ENCODE results near the gene EFHD2. TPM values are rescaled to one million over a fixed set of nuclear protein-coding genes. Genes with fewer than 3 reads are reported as not detected.

EFHD2 gene
- total RNA-seq, 6 experiments from 2014 or later, result 41.2 to 67.2 (median 65.3) TPM

DNA sequence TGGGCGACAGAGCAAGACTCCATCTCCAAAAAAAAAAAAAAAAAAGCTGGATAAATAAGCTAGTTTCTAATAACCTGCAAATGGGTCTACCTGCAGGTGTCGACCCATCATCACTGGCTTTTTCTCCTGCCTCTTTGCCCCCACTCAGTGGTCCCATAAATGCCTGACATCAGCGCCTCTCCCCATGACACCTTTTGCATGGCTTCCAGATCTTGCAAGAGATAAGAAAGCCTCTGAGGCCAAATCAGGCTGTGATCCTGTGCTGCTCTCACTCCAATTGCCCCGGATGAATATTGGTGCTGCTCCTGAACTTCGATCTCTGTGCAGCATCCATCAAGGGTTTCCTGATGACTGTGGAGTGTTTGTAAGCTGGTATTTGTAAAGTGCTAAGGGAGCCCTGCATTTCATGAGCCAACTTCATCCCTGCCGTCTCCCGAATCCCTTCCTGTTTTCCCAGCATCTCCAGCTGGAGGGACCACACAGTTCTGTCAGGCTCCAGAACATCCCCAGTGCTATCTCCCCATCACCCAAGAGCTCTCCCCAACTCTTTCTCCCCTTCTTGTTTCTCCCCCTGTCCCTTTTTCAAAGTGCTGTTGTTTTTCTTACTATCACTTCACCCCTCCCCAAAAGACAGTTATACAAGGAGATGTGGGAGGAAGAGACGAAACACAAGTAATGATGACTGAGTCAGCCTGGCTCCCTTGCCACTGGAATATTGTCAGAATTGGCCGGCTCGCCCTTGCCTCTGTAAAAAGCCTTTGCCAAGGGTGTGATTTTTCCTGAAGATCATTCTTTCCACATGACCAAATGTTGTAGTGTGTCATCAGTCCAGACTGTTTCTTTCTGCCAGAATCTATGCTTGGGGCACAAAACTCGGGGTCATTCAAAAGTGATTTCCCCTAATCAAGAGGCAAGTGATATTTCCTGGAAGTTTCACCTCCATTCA, 2.8 kb upstream of the EFHD2 start:
- Mint-ChIP-seq H3K36me3 (ENCODE audit: low read depth) (no peaks in the 10 kb centered on the region), H3K27me3 (ENCODE audit: insufficient read depth) (peaks cover 4% of the 10 kb centered on the region), H3K27ac (peak overlapping the region; percentile 76), H3K4me1 (ENCODE audit: low read depth) (peaks cover 33% of the 10 kb centered on the region), H3K9me3 (no peaks in the 10 kb centered on the region), H3K4me3 (peak overlapping the region; percentile 76)
- TF ChIP-seq, protein P1, sequence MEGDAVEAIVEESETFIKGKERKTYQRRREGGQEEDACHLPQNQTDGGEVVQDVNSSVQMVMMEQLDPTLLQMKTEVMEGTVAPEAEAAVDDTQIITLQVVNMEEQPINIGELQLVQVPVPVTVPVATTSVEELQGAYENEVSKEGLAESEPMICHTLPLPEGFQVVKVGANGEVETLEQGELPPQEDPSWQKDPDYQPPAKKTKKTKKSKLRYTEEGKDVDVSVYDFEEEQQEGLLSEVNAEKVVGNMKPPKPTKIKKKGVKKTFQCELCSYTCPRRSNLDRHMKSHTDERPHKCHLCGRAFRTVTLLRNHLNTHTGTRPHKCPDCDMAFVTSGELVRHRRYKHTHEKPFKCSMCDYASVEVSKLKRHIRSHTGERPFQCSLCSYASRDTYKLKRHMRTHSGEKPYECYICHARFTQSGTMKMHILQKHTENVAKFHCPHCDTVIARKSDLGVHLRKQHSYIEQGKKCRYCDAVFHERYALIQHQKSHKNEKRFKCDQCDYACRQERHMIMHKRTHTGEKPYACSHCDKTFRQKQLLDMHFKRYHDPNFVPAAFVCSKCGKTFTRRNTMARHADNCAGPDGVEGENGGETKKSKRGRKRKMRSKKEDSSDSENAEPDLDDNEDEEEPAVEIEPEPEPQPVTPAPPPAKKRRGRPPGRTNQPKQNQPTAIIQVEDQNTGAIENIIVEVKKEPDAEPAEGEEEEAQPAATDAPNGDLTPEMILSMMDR (IDR thresholded peaks at IDR 0.05), result no peak
- DNase-seq, result peak; percentile 80

DNA sequence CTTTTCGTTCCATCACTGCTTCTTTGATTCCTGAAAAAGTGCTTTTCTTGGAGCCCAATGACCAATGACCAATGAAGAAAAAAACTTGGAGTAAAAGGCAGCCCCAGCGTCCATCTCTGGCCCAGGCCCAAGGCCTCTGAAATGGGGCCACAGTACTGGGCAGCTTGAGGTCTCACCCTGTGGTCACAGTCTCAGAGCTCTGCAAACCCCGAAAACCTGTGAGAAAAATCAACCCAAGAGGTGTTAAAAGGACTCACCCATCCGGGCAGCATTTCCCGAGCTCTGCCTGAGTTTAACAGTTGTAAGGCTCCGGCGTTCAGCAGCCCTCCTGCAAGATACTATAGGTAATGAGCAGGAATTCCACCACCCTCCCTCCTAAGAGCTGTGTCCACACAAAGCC, 2.1 kb upstream of the EFHD2 start:
- Mint-ChIP-seq H3K36me3 (ENCODE audit: low read depth) (0 out of 2 replicates have a peak, but pooled peaks cover 5% of the 10 kb centered on the region), H3K9me3 (no peaks in the 10 kb centered on the region), H3K4me3 (peak overlapping the region; percentile 76; the same call in 1 of the 2 replicates), H3K27me3 (ENCODE audit: insufficient read depth) (peaks cover 1% of the 10 kb centered on the region), H3K4me1 (ENCODE audit: low read depth) (peaks cover 40% of the 10 kb centered on the region), H3K27ac (peak overlapping the region; percentile 76)
- TF ChIP-seq, protein P1 (IDR thresholded peaks at IDR 0.05), result no peak
- no peak for DNase-seq

DNA sequence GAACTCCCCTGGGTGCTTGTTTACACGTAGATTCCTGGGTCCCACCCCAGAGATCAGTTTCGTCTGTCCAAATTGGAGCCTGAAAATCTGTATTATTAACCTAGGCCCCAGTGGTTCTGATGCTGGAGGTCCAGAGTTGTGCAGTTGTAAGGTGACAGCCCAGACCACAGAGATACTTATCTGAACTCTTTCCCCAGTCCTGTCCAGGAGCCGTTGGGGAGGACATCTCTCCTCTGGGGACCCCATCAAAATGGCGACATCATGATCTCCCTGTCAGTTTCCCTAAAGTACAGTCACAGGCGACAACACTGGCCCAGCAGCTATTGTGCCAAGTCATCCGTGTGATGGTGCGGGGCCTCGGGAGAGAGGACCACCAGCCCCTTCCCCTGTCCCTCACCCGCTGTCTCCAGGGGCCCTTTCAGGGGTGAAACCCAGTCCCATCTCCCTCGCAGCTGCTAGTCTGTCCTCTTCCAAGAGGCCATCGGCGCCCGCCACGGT, 749 bp upstream of the EFHD2 start:
- Mint-ChIP-seq H3K36me3 (ENCODE audit: low read depth) (0 out of 2 replicates have a peak, but pooled peaks cover 5% of the 10 kb centered on the region), H3K4me1 (ENCODE audit: low read depth) (peaks cover 42% of the 10 kb centered on the region), H3K27ac (peak overlapping the region; percentile 94), H3K9me3 (no peaks in the 10 kb centered on the region), H3K4me3 (peak overlapping the region; percentile 78), H3K27me3 (ENCODE audit: insufficient read depth) (peaks cover 2% of the 10 kb centered on the region)
- no peak for DNase-seq
- TF ChIP-seq, protein P1 (IDR thresholded peaks at IDR 0.05), result no peak

DNA sequence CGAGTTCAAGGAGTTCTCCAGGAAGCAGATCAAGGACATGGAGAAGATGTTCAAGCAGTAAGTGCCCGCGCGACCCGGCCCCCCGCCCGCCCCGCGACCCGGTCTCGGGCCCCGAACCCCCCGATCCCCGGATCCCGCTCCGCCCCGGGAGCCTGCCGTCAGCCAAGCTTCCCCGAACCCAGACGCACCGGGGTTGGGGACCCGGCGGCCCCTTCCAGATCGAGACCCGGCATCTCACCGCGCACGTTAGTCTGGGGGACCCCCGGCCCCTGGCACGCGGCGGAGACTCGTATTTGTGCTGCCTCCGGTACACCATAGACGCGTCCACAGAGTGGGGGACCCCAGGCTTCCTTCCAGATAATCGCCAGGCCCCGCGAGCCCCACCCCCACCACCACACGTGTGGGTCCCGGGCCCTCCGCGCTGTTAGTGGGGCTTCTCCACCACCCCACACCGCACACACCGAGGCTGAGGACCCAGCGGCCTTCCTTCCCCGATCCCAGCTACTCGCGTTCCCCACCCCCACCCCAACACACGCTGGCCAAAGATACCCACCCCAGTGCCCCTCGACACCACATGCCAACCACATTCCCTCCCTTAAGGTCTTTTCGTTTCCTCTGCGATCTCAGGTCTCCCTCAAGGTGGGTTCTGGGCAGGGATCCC, 665 bp downstream of the EFHD2 start:
- Mint-ChIP-seq H3K4me1 (ENCODE audit: low read depth) (peaks cover 50% of the 10 kb centered on the region), H3K27ac (peak overlapping the region; percentile 78), H3K27me3 (ENCODE audit: insufficient read depth) (peaks cover 2% of the 10 kb centered on the region), H3K4me3 (peak overlapping the region; percentile 90), H3K36me3 (ENCODE audit: low read depth) (peaks cover 14% of the 10 kb centered on the region), H3K9me3 (no peaks in the 10 kb centered on the region)
- TF ChIP-seq, protein P1 (IDR thresholded peaks at IDR 0.05), result no peak
- DNase-seq, result no peak

DNA sequence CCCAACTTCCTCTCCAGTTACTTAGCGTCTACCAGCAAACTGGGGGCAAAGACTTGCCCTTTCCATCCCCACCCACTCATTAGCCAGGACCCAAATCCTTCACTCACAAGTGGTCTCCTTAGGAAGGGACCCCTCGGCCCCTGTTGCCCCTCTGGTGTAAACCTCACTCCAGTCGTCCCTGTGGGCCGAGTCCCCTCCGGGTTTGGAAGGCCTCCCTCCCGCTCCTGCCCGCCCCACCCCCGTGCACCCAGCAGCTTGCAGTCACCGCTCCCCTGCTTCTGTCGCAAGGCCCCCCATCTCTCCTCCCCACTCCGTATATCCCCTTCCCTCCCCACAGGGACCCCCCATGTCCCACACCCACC, 1.2 kb downstream of the EFHD2 start:
- H3K4me1 Mint-ChIP-seq (ENCODE audit: low read depth), result peaks cover 52% of the 10 kb centered on the region
- H3K27me3 Mint-ChIP-seq (ENCODE audit: insufficient read depth), result peaks cover 2% of the 10 kb centered on the region
- H3K27ac Mint-ChIP-seq, result peak overlapping the region; percentile 78
- no peak for DNase-seq
- peak overlapping the region; percentile 90 for H3K4me3 Mint-ChIP-seq
- H3K36me3 Mint-ChIP-seq (ENCODE audit: low read depth), result peaks cover 15% of the 10 kb centered on the region
- H3K9me3 Mint-ChIP-seq, result no peaks in the 10 kb centered on the region
- TF ChIP-seq, protein P1 (IDR thresholded peaks at IDR 0.05), result no peak
